Muscle of leg (tissue), 11 donors: Measurements from ENCODE around the gene RPRD1B. TPM values are rescaled to one million over a fixed set of nuclear protein-coding genes. Genes with fewer than 3 reads are reported as not detected.
A peak's percentile ranks its signal among the peaks of the same experiment; 100 is the strongest.

Source experiments
- DNase-seq: peaks from one replicate; pipeline ENCODE4 v3.0.0; 2013
- H3K27ac ChIP-seq: one replicate; pipeline ENCODE4 v1.5.1; 2013; ENCODE audit warnings: mild to moderate bottlenecking, low read length, control low read depth
- H3K27me3 ChIP-seq: one replicate; pipeline ENCODE4 v1.6.1; 2013; ENCODE audit warnings: low read length; ENCODE audit not compliant: control insufficient read depth, insufficient read depth
- H3K36me3 ChIP-seq: one replicate; pipeline ENCODE4 v1.6.1; 2013; ENCODE audit warnings: low read length; ENCODE audit not compliant: control insufficient read depth, insufficient read depth
- H3K4me1 ChIP-seq: one replicate; pipeline ENCODE4 v1.6.1; 2013; ENCODE audit warnings: low read length; ENCODE audit not compliant: control insufficient read depth, insufficient read depth
- H3K4me3 ChIP-seq: one replicate; pipeline ENCODE4 v1.5.1; 2013; ENCODE audit warnings: low read length, control low read depth
- H3K9me3 ChIP-seq: replicated peaks from 2 replicates; pipeline ENCODE4 v1.6.1; 2013; ENCODE audit warnings: low read depth, low read length; ENCODE audit not compliant: control insufficient read depth
- WGBS: methylation state at CpG from one replicate; pipeline ENCODE4 v1.1.5; 2013; ENCODE audit warnings: missing lambda C conversion rate; ENCODE audit not compliant: insufficient coverage; 5-methylcytosine and 5-hydroxymethylcytosine counted together
- polyA plus RNA-seq, 8 donors: library from polyadenylated mRNA; unstranded; fragments of 120-200 nt; gene quantifications; one replicate each; pipeline versions ENCODE4 v1.2.1 to v1.2.3, GENCODE V29; 2013; ENCODE audit warnings: inconsistent platforms in 1 of 8, low replicate concordance in 1 of 8; ENCODE audit not compliant: insufficient read length in 8 of 8, insufficient read depth in 1 of 8
- total RNA-seq: library from RNA; stranded (reverse); fragments of 120-200 nt; gene quantifications from one replicate; pipeline ENCODE4 v1.2.4, GENCODE V29; 2013

Gene RPRD1B
- total and polyA plus RNA-seq, 9 donors = 18.9 to 30.4 (median 24.0) TPM

DNA sequence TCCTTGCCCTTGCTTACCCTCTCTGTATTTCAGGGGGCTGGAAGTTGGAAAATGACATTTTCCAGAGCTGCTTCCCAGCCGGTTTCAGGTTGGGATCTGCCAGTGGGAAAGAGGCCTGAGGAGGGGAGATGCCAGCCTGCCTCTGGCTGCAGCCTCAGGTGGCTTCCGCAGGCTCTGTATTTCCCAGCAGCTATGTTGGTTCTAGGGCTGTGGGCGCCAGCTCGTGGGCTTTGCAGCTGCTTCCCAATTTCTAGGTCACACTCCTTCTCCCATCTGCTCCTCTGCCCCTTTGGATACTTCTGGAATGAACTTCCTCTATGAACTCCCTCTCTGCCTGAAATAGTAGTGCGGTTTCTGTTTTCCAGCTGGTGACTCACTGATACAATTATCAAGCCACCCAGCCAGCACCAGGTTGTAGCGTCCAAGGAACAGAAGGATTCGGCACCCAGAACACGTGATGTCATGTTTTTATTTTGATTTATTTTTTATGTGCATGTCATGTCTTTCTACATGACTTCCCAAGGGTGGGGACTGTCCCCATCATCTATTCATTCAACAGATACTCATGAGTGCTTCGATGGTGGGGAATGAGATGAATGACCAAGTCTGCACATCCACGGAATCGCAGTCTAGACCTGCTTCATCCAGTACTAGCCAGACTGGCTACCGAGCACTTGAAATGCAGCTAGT, 93.5 kb downstream of the RPRD1B start:
- 30% methylated on average over 2 of the region's 12 CpGs for WGBS
- H3K4me1 ChIP-seq = peaks cover 21% of the 10 kb centered on the region

DNA sequence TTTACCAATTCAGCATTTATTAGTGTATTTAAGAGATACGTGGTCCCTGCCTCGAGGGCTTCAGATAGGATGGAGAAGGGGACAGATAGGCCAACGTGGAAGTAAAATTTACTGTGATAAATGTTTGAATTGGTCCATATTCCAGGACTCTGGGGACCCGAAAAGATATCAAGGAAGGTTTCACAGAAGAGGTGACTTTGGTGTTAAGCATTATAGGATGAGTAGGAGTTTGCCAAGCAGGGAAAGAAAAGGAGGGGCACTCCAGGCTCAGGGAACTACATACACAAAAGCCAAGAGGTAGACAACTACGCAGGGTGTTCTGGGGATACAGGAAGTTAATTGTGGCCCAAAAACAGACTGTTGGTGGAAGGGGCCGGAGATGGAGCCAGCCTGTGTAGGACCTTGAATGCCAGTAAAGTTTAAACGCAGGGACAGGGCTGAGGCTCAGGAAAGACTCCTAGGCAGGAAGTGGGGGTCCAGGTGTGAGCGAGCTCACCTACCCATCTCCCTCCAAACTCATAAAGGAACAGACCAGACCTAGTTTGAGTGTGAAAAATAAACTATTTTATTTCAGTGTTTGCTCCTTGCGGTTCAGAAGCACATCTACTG, 94.5 kb downstream of the RPRD1B start:
- H3K4me1 ChIP-seq = peaks cover 21% of the 10 kb centered on the region
- WGBS = 89% methylated on average over 6 of the region's 9 CpGs
- no peak overlapping the region for H3K27ac ChIP-seq
- no peak overlapping the region for H3K4me3 ChIP-seq
- DNase-seq = no peak
- no peaks in the 10 kb centered on the region for H3K27me3 ChIP-seq
- H3K36me3 ChIP-seq = no peaks in the 10 kb centered on the region
- H3K9me3 ChIP-seq = no peaks in the 10 kb centered on the region

More for the DNA sequence above, 93.5 kb downstream of the RPRD1B start:
- Histone ChIP-seq H3K27ac (peak overlapping the region; percentile 65), H3K36me3 (no peaks in the 10 kb centered on the region), H3K4me3 (no peak overlapping the region), H3K9me3 (no peaks in the 10 kb centered on the region), H3K27me3 (no peaks in the 10 kb centered on the region)
- DNase-seq = peak; percentile 69

DNA sequence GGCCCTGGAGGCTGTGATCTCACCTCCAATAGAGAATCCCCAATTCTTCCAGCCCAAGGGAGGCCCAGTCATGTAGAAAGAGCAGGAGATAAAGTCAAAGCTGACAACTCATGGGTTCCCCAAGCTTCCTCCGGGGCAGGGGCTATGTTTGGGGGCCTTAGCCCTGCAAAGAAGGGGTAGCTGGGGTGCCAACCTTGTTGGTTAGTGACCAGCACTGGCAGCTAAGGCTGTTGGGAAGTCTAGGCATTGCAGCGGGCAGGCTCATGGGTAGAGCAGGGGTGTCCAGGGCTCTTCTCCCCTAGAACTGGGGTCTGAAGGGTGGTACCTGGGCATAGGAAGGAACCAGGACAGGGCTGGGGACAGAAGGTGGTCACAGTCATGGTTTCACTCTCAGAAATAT, 95.1 kb downstream of the RPRD1B start:
- H3K4me1 ChIP-seq = peaks cover 17% of the 10 kb centered on the region
- H3K9me3 ChIP-seq = no peaks in the 10 kb centered on the region
- no peaks in the 10 kb centered on the region for H3K27me3 ChIP-seq
- H3K4me3 ChIP-seq = no peak overlapping the region
- no peaks in the 10 kb centered on the region for H3K36me3 ChIP-seq
- H3K27ac ChIP-seq = no peak overlapping the region
- WGBS = 100% methylated on average over 2 of the region's 2 CpGs
- DNase-seq = no peak

DNA sequence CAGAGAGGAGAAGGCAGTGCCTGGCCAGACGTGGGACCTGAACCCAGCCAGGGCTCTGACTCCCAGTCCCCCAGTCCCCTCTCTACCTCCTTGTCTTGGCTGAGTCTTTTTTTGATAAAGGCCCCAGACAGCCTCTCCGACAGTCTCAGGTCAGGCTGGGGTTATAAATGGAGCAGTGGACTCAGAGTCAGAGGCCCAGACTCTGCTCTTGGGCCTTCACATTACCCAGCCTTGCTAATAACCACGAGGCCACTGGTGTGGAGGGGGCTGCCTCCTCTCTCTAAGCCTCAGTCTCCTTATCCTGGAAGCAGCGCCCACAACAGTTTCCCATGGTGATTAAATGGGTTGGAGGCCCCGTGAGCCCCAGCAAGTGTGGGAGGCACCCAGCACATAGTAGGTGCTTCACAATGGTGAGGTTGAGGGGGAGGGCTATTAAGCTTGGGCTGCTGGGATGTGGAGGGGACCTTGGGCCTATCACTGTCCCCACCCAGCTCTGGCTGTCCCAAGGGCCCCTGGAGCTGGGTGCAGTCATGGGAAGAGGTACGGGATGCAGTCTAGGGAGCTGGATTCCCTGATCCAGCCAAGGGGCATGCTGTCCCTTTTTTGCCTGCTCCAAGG, 95.8 kb downstream of the RPRD1B start:
- peaks cover 18% of the 10 kb centered on the region for H3K4me1 ChIP-seq
- no peaks in the 10 kb centered on the region for H3K27me3 ChIP-seq
- H3K9me3 ChIP-seq = no peaks in the 10 kb centered on the region
- WGBS = 100% methylated on average over 1 of the region's 6 CpGs
- no peak for DNase-seq
- no peak overlapping the region for H3K4me3 ChIP-seq
- no peak overlapping the region for H3K27ac ChIP-seq
- H3K36me3 ChIP-seq = no peaks in the 10 kb centered on the region

DNA sequence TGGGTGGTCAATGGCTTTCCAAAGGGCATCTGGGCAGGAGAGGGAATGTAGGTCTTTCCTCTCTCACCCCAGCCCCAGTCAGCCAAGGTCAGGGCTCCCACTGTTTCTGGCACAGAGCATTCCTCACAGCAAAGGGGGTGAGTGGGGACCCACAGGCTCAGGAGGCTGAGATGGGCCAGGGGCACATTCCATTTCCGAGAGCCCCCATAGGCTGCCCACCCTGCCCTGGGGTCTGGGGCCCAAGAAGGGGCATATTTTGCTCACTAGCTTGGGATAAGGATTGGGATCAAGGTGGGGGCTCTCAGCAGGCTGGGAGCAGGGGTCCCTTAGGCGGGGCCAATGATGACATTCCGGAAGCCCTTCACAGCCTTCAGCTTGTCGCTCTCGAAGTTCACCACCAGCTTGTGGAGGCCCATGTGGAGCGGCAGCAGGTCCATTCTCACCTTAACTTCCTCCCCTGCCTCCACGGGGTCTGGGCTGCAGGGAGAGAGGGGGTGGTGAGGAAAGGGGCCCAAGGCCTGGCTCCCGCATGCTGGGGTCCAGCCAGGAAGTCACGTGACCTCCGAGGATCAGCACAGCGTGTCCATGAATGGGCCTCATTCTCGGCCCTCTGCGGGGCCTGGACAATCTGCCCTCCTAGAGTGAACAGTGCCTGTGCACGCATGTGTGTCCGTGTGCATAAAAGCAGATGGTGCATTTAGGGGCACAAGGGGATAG, 96.5 kb downstream of the RPRD1B start:
- Histone ChIP-seq H3K27me3 (no peaks in the 10 kb centered on the region), H3K27ac (no peak overlapping the region), H3K4me3 (no peak overlapping the region), H3K36me3 (no peaks in the 10 kb centered on the region), H3K9me3 (no peaks in the 10 kb centered on the region), H3K4me1 (peaks cover 22% of the 10 kb centered on the region)
- 51% methylated on average over 11 of the region's 15 CpGs for WGBS
- DNase-seq = no peak

DNA sequence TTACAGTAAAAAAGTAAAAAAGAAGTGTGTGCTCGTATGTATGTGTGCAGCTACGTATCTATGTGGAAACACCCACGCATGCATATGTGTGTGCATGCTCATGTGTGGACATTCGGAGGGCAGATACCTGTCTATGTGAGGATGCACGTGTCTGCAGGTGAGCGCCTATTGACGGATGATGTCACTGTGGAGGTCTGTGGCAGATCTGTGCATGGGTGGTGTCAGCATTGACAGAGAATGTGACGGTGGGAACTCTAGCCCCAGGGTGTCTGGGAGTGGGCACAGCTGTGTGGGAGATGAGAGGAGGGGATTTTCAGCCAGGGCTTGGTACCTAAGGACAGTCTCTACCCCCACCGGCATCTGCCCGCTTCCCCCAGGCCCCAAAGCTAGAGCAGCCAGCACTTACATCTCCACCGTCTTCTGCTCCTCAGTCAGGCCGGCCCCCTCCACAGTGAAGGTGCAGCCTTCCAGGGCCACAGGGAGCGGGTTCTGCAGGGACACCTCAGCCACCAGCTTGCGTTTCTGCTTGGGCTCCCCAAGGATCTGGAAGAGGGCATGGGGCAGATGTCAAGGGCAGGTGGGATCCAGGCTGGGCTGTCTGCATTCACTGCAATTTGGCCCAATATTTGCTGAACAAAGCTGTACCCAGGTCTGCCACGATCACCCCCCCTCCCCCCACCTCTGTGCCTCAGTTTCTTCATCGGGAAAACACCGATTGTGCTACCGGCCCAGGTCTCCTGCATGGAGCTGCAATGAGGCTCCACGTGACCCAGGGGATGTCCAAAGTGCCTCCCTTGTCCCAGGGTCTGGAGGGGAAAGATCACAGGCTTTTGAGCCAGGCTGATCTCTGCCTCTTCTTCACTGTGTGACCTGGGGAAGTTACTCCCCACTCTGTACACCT, 97.4 kb downstream of the RPRD1B start:
- Histone ChIP-seq H3K27ac (no peak overlapping the region), H3K4me1 (peaks cover 16% of the 10 kb centered on the region), H3K4me3 (no peak overlapping the region), H3K27me3 (no peaks in the 10 kb centered on the region), H3K9me3 (no peaks in the 10 kb centered on the region), H3K36me3 (no peaks in the 10 kb centered on the region)
- 79% methylated on average over 13 of the region's 19 CpGs for WGBS
- DNase-seq = no peak

DNA sequence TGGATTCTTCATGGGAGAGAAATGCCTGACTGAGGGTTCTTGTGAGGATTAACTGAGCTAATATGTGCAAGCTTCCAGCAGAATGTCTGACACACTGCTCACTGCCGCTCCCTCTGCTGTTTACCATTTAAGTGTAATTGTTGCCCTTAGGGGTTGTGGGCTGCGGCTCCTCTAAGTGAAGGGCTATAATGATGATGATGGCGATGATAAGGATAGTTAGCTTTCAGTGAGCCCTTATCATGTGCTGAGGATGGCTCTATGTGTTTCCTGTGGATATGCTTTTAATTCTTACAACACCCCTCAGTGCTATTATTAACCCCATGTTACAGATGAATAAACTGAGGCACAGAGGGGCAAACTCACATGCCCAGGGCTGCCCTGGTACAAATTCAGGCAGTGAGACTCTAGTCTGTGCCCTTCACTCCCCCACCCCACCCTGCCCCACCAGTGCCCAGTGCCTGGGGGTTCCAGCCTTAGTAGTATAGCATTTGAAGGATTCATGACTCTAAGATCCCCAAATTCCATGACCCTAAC, 98.1 kb downstream of the RPRD1B start:
- DNase-seq = no peak
- H3K27ac ChIP-seq = no peak overlapping the region
- H3K9me3 ChIP-seq = no peaks in the 10 kb centered on the region
- H3K36me3 ChIP-seq = no peaks in the 10 kb centered on the region
- H3K4me1 ChIP-seq = peaks cover 13% of the 10 kb centered on the region
- no peaks in the 10 kb centered on the region for H3K27me3 ChIP-seq
- no CpG with 5 or more reads among the region's 3 CpGs for WGBS
- no peak overlapping the region for H3K4me3 ChIP-seq

DNA sequence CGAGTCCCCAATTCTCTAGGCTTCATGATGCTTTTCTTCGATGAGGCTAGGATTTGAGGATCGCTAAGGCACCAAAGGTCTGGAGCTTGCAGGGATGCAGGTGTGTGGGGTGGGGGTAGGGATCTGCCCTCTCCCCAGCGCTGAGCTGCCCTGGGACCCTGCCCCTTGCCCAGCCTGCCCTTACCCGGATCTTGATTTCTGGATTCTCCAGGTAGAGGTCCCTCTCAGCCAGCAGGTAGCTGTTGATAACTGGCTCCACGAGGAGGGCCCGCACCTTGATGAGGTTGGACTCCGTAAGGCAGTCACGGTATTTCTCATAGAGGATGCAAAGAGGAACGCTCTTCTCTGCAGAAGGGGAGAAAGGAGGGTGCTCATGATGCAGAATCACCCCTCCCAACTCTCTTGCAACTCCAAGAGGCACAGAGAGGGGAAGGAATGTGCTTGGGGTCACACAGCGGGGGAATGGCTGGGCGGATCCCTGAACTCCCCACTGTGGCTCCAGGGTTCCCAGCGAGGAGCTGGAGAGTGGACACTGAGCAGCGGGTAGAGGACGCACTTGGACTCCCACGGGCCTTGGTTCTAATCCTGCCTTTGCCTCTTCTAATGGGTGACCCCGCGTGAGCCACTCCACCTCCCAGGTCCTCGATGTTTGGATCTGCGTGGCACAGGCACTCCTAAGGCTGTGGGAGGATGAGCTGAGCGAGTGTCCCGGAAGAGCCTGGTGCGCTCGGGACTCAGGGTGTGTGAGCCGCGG, 98.8 kb downstream of the RPRD1B start:
- DNase-seq = no peak
- WGBS = 83% methylated on average over 18 of the region's 26 CpGs
- H3K4me1 ChIP-seq = peaks cover 7% of the 10 kb centered on the region
- no peaks in the 10 kb centered on the region for H3K27me3 ChIP-seq
- no peaks in the 10 kb centered on the region for H3K36me3 ChIP-seq
- no peaks in the 10 kb centered on the region for H3K9me3 ChIP-seq
- H3K27ac ChIP-seq = no peak overlapping the region
- no peak overlapping the region for H3K4me3 ChIP-seq

DNA sequence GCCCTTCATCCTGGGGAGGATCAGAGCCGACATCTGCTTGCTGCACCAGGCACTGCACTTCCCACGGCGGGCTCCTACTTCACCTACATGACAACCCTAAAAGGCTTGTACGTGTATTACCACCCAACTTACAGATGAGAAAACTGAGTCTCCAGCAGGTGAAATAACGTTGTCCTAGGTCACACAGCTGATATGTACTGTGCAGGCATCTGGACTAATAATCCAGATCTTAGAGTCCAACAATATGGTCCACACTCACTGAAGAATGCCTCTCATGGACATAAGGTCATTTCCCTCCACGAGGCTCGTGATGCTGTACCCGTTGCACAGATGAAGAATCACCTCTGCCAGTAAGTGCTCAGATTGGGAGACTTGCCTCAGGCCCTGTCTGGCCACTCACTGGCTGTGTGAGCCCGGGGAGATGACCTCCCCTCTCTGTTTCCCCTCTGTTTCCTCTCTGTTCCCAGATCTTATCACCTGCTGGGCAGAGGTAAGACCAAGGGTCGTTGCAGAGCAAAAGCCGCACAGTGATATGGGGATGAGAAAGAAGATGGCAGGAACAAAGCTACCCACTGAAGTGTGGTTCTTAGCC, 99.5 kb downstream of the RPRD1B start:
- 85% methylated on average over 6 of the region's 11 CpGs for WGBS
- Histone ChIP-seq H3K4me3 (no peak overlapping the region), H3K27ac (no peak overlapping the region), H3K9me3 (no peaks in the 10 kb centered on the region), H3K27me3 (no peaks in the 10 kb centered on the region), H3K4me1 (peaks cover 5% of the 10 kb centered on the region), H3K36me3 (no peaks in the 10 kb centered on the region)
- no peak for DNase-seq
